Ovary (tissue), 9 donors: Measurements from ENCODE around the gene SPRED3. TPM values are rescaled to one million over a fixed set of nuclear protein-coding genes. Genes with fewer than 3 reads are reported as not detected.

ENCODE experiments used
- DNase-seq, 5 donors: peaks; one replicate each; pipeline ENCODE4 v3.0.0-alpha.2; 2019 to 2020
- H3K27ac ChIP-seq, 2 donors: fragments of 200-600 bp; one replicate each; pipeline versions ENCODE4 v1.5.1 to v1.8.0; 2019 to 2022
- H3K27me3 ChIP-seq: fragments of 200-600 bp; one replicate; pipeline ENCODE4 v1.8.0; 2022
- H3K36me3 ChIP-seq: fragments of 200-600 bp; sonication (generic); one replicate; pipeline ENCODE4 v1.5.1; 2019
- H3K4me1 ChIP-seq: one replicate; pipeline ENCODE4 v1.8.1; 2013; ENCODE audit warnings: mild to moderate bottlenecking, moderate library complexity; ENCODE audit not compliant: insufficient read depth
- H3K4me3 ChIP-seq: fragments of 200-600 bp; sonication (generic); one replicate; pipeline ENCODE4 v1.5.1; 2017
- H3K9me3 ChIP-seq, 2 donors: fragments of 200-600 bp in 1 of 2; sonication (generic) in 1 of 2; one replicate each; pipeline versions ENCODE4 v1.5.1 to v1.8.1; 2013 to 2019; ENCODE audit warnings: mild to moderate bottlenecking in 1 of 2, moderate library complexity in 1 of 2
- CTCF ChIP-seq, 3 donors: fragments of 450-650 bp in 2 of 3; fragments of 200-600 bp in 1 of 3; IDR thresholded peaks; one replicate each; pipeline versions ENCODE4 v1.5.1 to v1.8.0; 2016 to 2022; ENCODE audit warnings: antibody characterized with exemption in 3 of 3, mild to moderate bottlenecking in 1 of 3
- EP300 ChIP-seq: sonication (generic); formaldehyde crosslinking; IDR thresholded peaks from one replicate; pipeline ENCODE4 v1.6.1; 2017; ENCODE audit warnings: antibody characterized with exemption
- POLR2A ChIP-seq: fragments of 450-650 bp; IDR thresholded peaks from one replicate; pipeline ENCODE4 v1.6.1; 2017; ENCODE audit warnings: antibody characterized with exemption, mild to moderate bottlenecking, moderate library complexity
- WGBS, 3 donors: extraction: QIAGEN DNeasy Blood & Tissue Kit in 1 of 3; methylation state at CpG; one replicate each; pipeline versions ENCODE4 v1.1.5 to v1.1.7; 2013 to 2017; 5-methylcytosine and 5-hydroxymethylcytosine counted together
- intact Hi-C, 4 donors: fragments of 100-400 bp; cut with DNase I; formaldehyde crosslinking; loops; one replicate each; pipeline versions ENCODE4 v1.11.0 to v1.15.1; 2022 to 2023
- polyA plus RNA-seq, 2 donors: library from polyadenylated mRNA; stranded (reverse); fragments of 200-250 nt in 1 of 2; fragments of 350-450 nt in 1 of 2; fragmentation: Illumina TruSeq in 1 of 2; extraction: RNeasy Lipid Tissue Mini Kit (QIAGEN cat#74804) in 1 of 2; gene quantifications; one replicate each; pipeline ENCODE4 v1.2.3, GENCODE V29; 2013 to 2014
- total RNA-seq, 7 donors: library from RNA; depleted of rRNA in 2 of 7; stranded (reverse); fragments of >200 nt in 2 of 7; fragmentation: NEBNext Ultra II Directional in 3 of 7; extraction: Animal tissue kit (Norgen Biotek cat#: 25700) in 3 of 7; gene quantifications; one replicate each; pipeline versions ENCODE4 v1.1.0 to v1.2.4, GENCODE V29; 2016 to 2023
- donor health status: DM: no; HTN: no; CAD: no; lungs with moderate emphysema.
- donor health status: DM: no; HTN: no; CAD: no.
- donor health status: Bipolar disorder and iron deficiency.
- donor health status: DM: yes; HTN: yes; CAD: no.
- donor health status: DM: no; HTN: no; CAD: no.
- donor health status: DM: yes; HTN: yes; CAD: no.

The SPRED3 gene
- total and polyA plus RNA-seq, 9 donors = 0.24 to 2.1 (median 0.84) TPM

GRCh38 chr19:38383184-38383583, 5.3 kb upstream of the SPRED3 start:
- Histone ChIP-seq H3K4me1 (peaks cover 10% of the 10 kb centered on the region), H3K36me3 (no peaks in the 10 kb centered on the region), H3K27ac (no peak overlapping the region), H3K4me3 (no peak overlapping the region), H3K9me3 (no peaks in the 10 kb centered on the region), H3K27me3 (no peaks in the 10 kb centered on the region)
- 85 to 93% (median 88%) methylated on average over 10 of the region's 10 CpGs for WGBS, 3 donors
- no peak for DNase-seq
- TF ChIP-seq POLR2A = no peak
- no peak for TF ChIP-seq CTCF (IDR thresholded peaks at IDR 0.05)
- no peak for TF ChIP-seq EP300
- intact Hi-C loops = no loop called here

DNA sequence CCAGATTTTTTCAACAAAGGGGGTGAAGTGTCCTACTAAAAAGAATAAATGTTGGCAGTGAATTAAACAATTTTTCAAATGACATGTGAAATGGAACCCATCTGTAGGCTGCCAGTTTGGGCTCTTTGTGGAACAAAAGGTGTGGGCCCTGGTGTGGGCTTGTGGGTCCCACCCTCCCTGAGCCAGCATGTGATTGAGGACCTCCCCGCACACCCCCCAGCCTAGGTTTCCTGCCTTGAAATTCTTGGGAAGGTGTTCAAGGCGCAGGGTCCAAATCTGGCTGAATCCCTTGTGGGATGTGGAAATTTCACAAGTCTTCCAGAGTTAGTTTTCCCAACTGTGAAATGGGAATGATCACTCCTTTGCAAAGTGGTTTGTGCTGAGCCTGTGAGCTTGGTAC, 4.8 kb upstream of the SPRED3 start:
- intact Hi-C loops = no loop called here
- H3K27ac ChIP-seq = no peak overlapping the region
- H3K9me3 ChIP-seq = no peaks in the 10 kb centered on the region
- H3K4me3 ChIP-seq = no peak overlapping the region
- no peaks in the 10 kb centered on the region for H3K27me3 ChIP-seq
- WGBS, 3 donors = 94 to 100% (median 100%) methylated on average over 2 of the region's 2 CpGs
- no peaks in the 10 kb centered on the region for H3K36me3 ChIP-seq
- TF ChIP-seq POLR2A (no peak), CTCF (IDR thresholded peaks at IDR 0.05) (no peak), EP300 (no peak)
- peaks cover 10% of the 10 kb centered on the region for H3K4me1 ChIP-seq
- no peak for DNase-seq

DNA sequence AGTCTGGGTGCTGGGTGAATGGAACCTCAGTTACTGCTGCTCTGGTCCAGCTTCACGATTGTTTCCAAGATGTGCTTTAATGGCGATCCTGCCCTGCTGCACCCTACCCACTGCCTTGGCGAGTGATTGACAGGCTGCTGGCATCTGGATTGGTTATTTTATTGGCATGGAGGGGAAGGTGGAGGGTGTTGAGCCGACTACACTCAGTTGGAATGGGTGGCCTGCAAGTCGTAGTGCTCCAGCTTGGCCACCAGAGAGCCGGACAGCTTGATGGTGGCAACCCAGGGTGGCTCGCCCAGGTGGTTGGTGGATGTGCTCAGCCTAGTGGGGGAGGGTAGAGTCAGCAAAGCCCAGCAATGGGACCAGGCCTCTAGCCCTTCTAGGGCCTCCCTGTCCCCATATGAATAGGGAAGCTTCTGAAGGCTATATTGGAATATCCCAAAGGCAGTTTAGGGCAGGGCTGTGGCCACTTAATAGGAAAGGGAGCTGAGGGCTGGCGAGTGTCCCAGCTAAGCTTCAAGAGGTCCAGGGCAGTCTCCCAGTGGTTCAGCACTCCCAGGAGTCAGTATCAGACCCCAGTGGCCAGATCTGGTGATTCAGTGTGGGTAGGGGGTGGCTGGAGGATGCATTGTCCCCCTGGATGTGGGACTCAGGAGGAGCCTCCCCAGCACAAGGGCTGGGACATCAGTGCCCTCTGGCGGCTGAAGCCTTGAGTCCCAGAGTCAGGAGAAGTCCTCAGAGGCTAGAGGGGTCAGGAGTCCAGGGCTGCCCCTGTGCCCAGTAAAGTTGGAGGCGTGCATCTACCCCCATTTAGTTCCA, 4.1 kb upstream of the SPRED3 start:
- H3K9me3 ChIP-seq = no peaks in the 10 kb centered on the region
- no peak overlapping the region for H3K27ac ChIP-seq
- H3K4me3 ChIP-seq = no peak overlapping the region
- 83 to 87% (median 84%) methylated on average over 10 of the region's 10 CpGs for WGBS, 3 donors
- no peaks in the 10 kb centered on the region for H3K27me3 ChIP-seq
- intact Hi-C loops = no loop called here
- DNase-seq = no peak
- peaks cover 10% of the 10 kb centered on the region for H3K4me1 ChIP-seq
- no peak for TF ChIP-seq EP300
- TF ChIP-seq CTCF (IDR thresholded peaks at IDR 0.05) = no peak
- no peak for TF ChIP-seq POLR2A
- H3K36me3 ChIP-seq = no peaks in the 10 kb centered on the region

DNA sequence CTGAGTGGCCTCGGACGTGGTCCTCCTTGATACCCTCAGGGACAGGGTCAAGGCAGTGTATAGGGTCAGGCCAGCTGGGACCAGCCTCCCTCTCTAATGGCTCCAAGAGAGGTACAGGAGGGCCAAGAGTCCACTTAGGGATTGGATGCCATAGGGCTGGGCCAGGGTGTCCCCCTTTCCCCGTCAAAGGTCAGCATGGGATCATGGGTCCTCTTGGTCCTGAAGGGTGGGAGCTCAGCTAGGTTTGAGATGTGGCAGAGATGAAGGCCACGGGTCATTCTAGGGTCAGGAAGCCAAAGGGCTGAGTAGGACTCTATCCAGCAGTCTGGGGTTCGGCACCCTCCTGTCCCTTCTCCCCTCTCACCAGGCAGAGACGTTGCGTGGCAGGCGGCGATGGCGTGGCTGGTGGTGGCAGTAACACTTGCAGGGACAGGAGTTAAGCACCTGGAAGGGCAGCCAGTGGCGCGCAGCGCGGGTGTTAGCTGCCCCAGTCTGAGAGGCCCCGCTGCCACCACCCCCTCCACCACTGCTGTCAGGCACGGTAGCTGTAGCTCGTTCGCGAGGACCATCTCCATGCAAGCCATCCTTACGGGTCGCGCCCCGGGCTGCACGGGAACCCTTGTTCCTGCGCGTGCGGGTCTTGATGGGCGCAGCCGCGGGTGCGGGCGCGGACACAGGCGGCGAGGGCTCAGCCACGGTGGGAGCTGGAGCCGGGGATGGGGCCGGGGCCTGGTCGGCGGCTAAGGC, 3.3 kb upstream of the SPRED3 start:
- no peak for DNase-seq
- WGBS, 3 donors = 70 to 84% (median 80%) methylated on average over 35 to 40 of the region's 40 CpGs
- Histone ChIP-seq H3K27me3 (no peaks in the 10 kb centered on the region), H3K9me3 (no peaks in the 10 kb centered on the region), H3K4me1 (peaks cover 10% of the 10 kb centered on the region), H3K4me3 (no peak overlapping the region), H3K36me3 (no peaks in the 10 kb centered on the region), H3K27ac (no peak overlapping the region)
- intact Hi-C loops = no loop called here
- TF ChIP-seq CTCF (IDR thresholded peaks at IDR 0.05) (no peak), EP300 (no peak), POLR2A (no peak)
